Osteoblast (primary cell): Measurements from ENCODE around the gene ADGRF3. TPM values are rescaled to one million over a fixed set of nuclear protein-coding genes. Genes with fewer than 3 reads are reported as not detected.

ENCODE experiments used
- DNase-seq: peaks from one replicate; pipeline ENCODE4 v3.0.0; 2011; ENCODE audit warnings: low spot score, mixed read lengths; ENCODE audit not compliant: insufficient read length; ENCODE audit errors: missing footprints
- H2AFZ ChIP-seq: 2 replicates; pipeline ENCODE4 v1.6.0; 2011; ENCODE audit warnings: mild to moderate bottlenecking, low read length
- H3K27ac ChIP-seq: 2 replicates; pipeline ENCODE4 v1.5.1; 2011; ENCODE audit warnings: mild to moderate bottlenecking, low read depth, low read length, moderate library complexity
- H3K27me3 ChIP-seq: 2 replicates; pipeline ENCODE4 v1.6.0; 2012; ENCODE audit warnings: mild to moderate bottlenecking, control low read depth, inconsistent platforms, low read length, moderate library complexity; ENCODE audit not compliant: insufficient read depth
- H3K36me3 ChIP-seq: 2 replicates; pipeline ENCODE4 v1.5.1; 2011; ENCODE audit warnings: mild to moderate bottlenecking, low read length, control low read depth, moderate library complexity; ENCODE audit not compliant: insufficient read depth
- H3K4me1 ChIP-seq: 2 replicates; pipeline ENCODE4 v1.5.1; 2011; ENCODE audit warnings: mild to moderate bottlenecking, low read length, control low read depth, moderate library complexity; ENCODE audit not compliant: insufficient read depth
- H3K4me2 ChIP-seq: 2 replicates; pipeline ENCODE4 v1.6.0; 2011; ENCODE audit warnings: mild to moderate bottlenecking, low read length; ENCODE audit not compliant: insufficient read depth
- H3K4me3 ChIP-seq: fragments of 200-600 bp; sonication (generic); 3 replicates; pipeline ENCODE4 v1.5.1; 2012; ENCODE audit warnings: mild to moderate bottlenecking, low read length, inconsistent platforms; ENCODE audit not compliant: insufficient read depth
- H3K79me2 ChIP-seq: 2 replicates; pipeline ENCODE4 v1.6.0; 2012; ENCODE audit warnings: mild to moderate bottlenecking, low read length, control low read depth, inconsistent platforms; ENCODE audit not compliant: insufficient read depth
- H3K9me3 ChIP-seq: 2 replicates; pipeline ENCODE4 v1.5.1; 2011; ENCODE audit warnings: low read depth, low read length, control low read depth
- H4K20me1 ChIP-seq: 2 replicates; pipeline ENCODE4 v1.6.0; 2012; ENCODE audit warnings: mild to moderate bottlenecking, low read length, control low read depth; ENCODE audit not compliant: insufficient read depth
- total RNA-seq: library from RNA; depleted of rRNA; stranded (reverse); fragments of >200 nt; gene quantifications from 2 replicates; pipeline ENCODE4 v1.2.3, GENCODE V29; 2012
- TF ChIP-seq, protein P1 (sequence below): IDR thresholded peaks from 2 replicates; pipeline ENCODE4 v1.5.1; 2011; ENCODE audit warnings: mild to moderate bottlenecking, low read depth, low read length, moderate library complexity; ENCODE audit errors: extremely low read depth

ADGRF3 gene
- total RNA-seq, 1 donor: under 0.01 TPM

DNA sequence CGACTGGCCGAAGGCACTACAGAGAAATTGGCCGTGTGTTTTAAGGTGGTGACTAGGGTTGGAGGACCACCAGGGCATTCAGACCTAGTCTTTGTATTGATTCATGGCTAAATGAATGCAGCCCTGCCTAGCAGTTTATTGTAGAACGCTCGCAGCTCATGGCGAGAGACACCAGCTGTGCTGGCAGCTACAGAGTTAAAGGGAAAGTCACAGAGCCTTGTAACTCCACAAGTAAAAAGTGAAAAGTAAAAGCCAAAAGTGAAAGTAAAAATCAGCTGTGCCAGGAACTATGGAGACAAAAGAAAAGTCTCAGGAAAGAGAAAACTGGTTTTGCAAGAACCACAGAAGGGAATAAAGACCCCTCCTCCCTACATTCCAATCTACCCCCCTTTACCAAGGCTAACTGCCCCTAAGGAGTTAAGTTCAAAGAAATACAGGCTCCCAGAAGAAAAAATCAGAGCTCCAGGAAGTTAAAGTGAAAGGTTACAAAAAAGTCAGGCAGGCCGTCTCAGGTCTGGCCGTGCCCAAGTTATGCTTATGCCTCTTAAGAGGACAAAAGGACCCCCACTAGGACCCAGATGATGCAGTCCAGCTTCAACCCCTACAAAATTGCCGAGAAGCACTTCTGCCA lies 47.0 kb downstream of the ADGRF3 start:
- peak overlapping the region; percentile 89 for H2AFZ ChIP-seq
- no peaks in the 10 kb centered on the region for H3K27me3 ChIP-seq
- TF ChIP-seq, protein P1, sequence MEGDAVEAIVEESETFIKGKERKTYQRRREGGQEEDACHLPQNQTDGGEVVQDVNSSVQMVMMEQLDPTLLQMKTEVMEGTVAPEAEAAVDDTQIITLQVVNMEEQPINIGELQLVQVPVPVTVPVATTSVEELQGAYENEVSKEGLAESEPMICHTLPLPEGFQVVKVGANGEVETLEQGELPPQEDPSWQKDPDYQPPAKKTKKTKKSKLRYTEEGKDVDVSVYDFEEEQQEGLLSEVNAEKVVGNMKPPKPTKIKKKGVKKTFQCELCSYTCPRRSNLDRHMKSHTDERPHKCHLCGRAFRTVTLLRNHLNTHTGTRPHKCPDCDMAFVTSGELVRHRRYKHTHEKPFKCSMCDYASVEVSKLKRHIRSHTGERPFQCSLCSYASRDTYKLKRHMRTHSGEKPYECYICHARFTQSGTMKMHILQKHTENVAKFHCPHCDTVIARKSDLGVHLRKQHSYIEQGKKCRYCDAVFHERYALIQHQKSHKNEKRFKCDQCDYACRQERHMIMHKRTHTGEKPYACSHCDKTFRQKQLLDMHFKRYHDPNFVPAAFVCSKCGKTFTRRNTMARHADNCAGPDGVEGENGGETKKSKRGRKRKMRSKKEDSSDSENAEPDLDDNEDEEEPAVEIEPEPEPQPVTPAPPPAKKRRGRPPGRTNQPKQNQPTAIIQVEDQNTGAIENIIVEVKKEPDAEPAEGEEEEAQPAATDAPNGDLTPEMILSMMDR: no peak
- H3K4me3 ChIP-seq: peak overlapping the region; percentile 70
- H4K20me1 ChIP-seq: no peaks in the 10 kb centered on the region
- H3K36me3 ChIP-seq: no peaks in the 10 kb centered on the region
- no peaks in the 10 kb centered on the region for H3K79me2 ChIP-seq
- no peaks in the 10 kb centered on the region for H3K9me3 ChIP-seq
- DNase-seq: no peak
- peak overlapping the region; percentile 82 for H3K27ac ChIP-seq
- H3K4me1 ChIP-seq: peaks cover 26% of the 10 kb centered on the region
- peak overlapping the region; percentile 86 for H3K4me2 ChIP-seq

DNA sequence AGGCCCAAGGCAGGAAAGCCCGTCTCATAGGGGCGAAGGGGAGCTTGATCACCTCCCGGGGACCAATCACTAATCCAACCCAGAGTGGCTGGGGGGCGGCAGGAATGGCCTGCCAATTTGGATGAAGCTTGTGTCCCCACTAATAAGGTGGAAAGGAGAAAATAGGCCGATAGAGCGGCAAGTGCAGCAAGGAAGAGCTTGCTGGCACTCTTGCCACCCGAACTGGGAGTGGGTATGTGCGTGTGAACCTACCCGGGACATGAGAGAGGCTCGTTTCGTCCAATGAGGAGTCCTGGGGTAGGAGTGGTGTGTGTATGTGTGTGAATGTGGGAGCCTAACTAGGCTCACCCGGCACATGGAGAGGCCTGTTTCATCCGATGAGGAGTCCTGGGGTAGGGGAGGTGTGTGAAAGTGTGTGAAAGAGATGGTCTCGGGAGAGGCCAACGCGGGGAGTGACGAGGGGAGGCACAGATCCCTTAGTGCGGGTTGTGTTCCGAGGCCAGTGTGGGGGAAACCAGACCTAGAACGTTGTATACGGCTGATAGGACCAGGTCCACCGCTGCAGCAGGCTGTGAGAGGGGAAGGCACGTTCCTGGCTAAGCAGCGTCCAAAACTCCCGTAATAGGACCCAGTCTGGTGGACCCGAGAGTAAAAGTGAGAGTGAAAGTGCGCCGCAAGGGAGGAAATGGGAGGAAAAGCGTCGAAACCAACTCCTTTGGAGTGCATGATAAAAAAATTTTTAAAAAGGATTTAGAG lies 47.8 kb downstream of the ADGRF3 start:
- Histone ChIP-seq H3K9me3 (no peaks in the 10 kb centered on the region), H2AFZ (peak overlapping the region; percentile 89), H3K36me3 (no peaks in the 10 kb centered on the region), H3K79me2 (no peaks in the 10 kb centered on the region), H3K4me2 (peak overlapping the region; percentile 86), H3K4me3 (peak overlapping the region; percentile 70), H3K4me1 (peaks cover 26% of the 10 kb centered on the region), H4K20me1 (no peaks in the 10 kb centered on the region), H3K27me3 (no peaks in the 10 kb centered on the region), H3K27ac (peak overlapping the region; percentile 82)
- DNase-seq: no peak
- TF ChIP-seq, protein P1: no peak

DNA sequence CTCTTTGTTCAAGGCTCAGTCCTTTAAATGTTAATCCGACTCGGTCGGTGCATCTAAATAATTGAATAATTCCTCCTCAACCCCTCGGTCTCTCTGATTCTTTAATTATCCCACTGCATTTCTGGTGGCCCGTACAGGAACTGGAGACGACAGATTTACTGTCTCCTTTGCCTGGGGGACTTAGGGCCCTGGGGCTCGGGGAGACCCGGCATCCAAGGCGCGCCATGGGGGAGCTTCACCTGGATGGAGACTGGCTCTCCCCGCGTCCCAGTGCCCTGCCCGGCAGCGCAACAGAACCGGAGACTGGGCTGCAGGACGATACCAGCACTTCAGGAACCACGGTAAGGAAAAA lies 48.3 kb downstream of the ADGRF3 start:
- Histone ChIP-seq H3K4me3 (peak overlapping the region; percentile 70), H3K79me2 (no peaks in the 10 kb centered on the region), H3K9me3 (no peaks in the 10 kb centered on the region), H3K4me2 (peak overlapping the region; percentile 86), H3K4me1 (peaks cover 26% of the 10 kb centered on the region), H4K20me1 (no peaks in the 10 kb centered on the region), H3K36me3 (no peaks in the 10 kb centered on the region), H2AFZ (peak overlapping the region; percentile 89), H3K27me3 (no peaks in the 10 kb centered on the region), H3K27ac (peak overlapping the region; percentile 82)
- TF ChIP-seq, protein P1: no peak
- no peak for DNase-seq

DNA sequence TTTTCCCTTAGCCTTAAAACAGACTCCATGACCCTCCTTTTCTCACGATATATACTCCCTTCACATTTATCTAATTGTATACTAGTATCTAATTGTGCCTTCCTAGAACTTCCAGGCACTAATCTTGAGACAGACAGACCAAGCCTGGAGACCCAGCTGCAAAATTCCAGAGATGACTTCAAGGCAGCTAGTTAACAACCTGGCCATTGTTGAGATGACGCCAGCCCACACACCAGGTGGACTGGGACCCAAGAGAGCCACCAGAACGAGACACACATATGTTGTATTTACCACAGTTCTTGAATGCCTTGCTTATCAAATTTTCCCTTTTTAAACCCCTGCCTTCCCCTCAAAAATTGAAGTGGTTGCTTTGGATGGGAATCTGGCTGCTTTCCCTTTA lies 49.5 kb downstream of the ADGRF3 start:
- Histone ChIP-seq H3K4me1 (peaks cover 31% of the 10 kb centered on the region), H2AFZ (no peak overlapping the region), H3K27ac (no peak overlapping the region), H3K27me3 (no peaks in the 10 kb centered on the region), H3K4me2 (no peak overlapping the region), H4K20me1 (no peaks in the 10 kb centered on the region), H3K36me3 (no peaks in the 10 kb centered on the region), H3K4me3 (no peak overlapping the region), H3K79me2 (no peaks in the 10 kb centered on the region), H3K9me3 (no peaks in the 10 kb centered on the region)
- DNase-seq: no peak
- TF ChIP-seq, protein P1: no peak
